Measurements from ENCODE around the gene TSKU. TPM values are rescaled to one million over a fixed set of nuclear protein-coding genes. Genes with fewer than 3 reads are reported as not detected.

TSKU gene
- total RNA-seq, 1 donor from 2014 or later: 32.8 TPM

GRCh38 chr11:76836613-76837291 is 53.6 kb downstream of the TSKU start:
- Mint-ChIP-seq H3K4me3 (no peak overlapping the region), H3K9me3 (no peaks in the 10 kb centered on the region), H3K36me3 (no peaks in the 10 kb centered on the region), H3K27ac (no peak overlapping the region), H3K27me3 (peaks cover 19% of the 10 kb centered on the region), H3K4me1 (ENCODE audit: unreplicated experiment) (peaks cover 5% of the 10 kb centered on the region)
- TF ChIP-seq CTCF (conservative IDR thresholded peaks at IDR 0.05): no peak
- no peak for DNase-seq (ENCODE audit: extremely low spot score, unreplicated experiment)

DNA sequence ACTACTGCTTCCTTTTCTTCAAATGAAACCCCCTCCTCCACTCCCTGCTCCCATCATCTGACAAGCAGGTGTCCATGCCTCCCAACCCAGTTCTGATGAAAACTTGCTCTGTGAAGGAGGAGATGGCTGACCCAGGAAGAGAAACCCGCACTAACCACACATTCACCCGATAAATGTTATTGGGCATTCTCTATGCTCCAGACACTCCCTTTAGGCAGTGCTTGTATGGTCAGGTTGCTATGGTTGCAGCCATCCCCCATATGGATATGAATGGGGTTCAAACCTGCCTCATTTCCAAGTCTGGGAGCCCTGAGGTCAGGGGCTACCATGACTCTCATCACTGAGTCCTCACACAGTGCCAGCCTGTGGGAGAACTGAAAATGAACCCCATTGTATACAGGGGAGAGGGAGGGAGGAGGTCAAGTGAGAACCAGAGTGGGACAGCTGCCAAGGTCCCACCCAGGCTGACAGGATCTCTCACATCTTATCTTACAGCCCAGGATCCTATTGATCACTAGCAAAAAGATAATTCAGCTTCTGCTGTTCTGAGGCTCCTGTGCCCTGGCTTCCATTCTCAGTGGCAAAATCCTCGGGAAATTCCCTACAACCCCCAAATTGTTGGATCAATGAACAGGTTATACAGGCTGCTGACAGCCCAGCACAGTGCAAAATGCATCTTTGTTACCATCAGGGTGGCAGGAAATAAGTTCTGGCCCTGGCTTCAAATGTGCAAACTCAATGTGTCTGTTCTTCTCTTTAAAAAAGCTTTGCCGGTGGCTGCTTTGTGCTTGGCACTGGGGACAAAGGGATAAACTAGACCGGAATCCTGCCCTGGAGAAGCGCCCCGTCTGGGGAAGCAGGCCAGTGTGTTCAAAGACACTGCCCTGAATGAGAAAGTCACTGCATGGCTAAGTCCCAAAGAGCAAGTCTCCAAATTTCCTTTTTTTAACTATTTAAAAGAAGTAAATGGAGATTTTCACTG is 54.8 kb downstream of the TSKU start:
- DNase-seq (ENCODE audit: extremely low spot score, unreplicated experiment): no peak
- Mint-ChIP-seq H3K4me3 (no peak overlapping the region), H3K27ac (no peak overlapping the region), H3K36me3 (no peaks in the 10 kb centered on the region), H3K9me3 (no peaks in the 10 kb centered on the region), H3K27me3 (peaks cover 25% of the 10 kb centered on the region), H3K4me1 (ENCODE audit: unreplicated experiment) (peaks cover 5% of the 10 kb centered on the region)
- TF ChIP-seq CTCF (conservative IDR thresholded peaks at IDR 0.05): no peak

DNA sequence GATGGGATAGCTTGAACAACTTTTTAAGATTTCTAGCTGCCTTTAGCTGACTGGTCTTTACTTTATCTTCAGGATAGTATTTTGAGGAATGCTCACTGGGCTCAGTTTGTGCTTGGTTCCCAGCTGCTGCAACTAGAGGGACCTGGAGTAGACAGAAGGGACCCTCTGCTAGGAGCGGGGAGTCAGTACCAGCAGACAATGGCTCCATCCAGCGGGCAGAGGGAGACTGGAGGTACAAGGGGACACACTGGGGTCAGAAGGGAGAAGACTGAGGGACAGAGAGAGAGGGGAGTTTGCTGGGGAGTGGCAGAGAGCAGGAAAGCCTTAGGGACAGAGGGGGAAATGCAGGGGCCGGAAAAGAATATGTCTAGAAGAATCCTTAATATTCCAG is 55.5 kb downstream of the TSKU start:
- no peak overlapping the region for H3K4me3 Mint-ChIP-seq
- DNase-seq (ENCODE audit: extremely low spot score, unreplicated experiment): no peak
- TF ChIP-seq CTCF (conservative IDR thresholded peaks at IDR 0.05): peak; percentile 58

DNA sequence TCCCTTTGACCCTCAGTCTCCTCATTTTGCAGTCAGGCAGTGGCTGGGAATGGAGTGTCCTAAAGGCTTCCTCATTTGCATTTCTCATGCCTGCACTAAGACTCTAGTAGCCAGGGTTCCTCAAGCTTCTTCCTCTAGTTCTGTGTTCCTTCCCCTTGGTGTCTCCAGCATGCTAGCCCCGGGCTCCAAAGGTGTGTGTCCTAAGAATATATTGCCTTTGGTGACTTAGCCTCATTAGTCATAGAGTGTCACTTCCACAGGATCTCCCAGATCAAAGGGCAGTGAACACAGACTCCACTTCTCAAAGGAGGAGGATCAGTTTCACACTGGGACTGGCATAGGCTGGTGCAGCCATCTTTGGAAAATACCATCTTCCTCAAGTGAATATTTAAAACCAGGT is 56.2 kb downstream of the TSKU start:
- DNase-seq (ENCODE audit: extremely low spot score, unreplicated experiment): no peak
- Mint-ChIP-seq H3K36me3 (no peaks in the 10 kb centered on the region), H3K4me3 (no peak overlapping the region), H3K27me3 (peaks cover 27% of the 10 kb centered on the region), H3K9me3 (no peaks in the 10 kb centered on the region), H3K27ac (peak overlapping the region; percentile 29), H3K4me1 (ENCODE audit: unreplicated experiment) (peaks cover 5% of the 10 kb centered on the region)
- TF ChIP-seq CTCF (conservative IDR thresholded peaks at IDR 0.05): no peak

More for the DNA sequence above, 55.5 kb downstream of the TSKU start:
- H3K27me3 Mint-ChIP-seq: peaks cover 25% of the 10 kb centered on the region
- no peaks in the 10 kb centered on the region for H3K9me3 Mint-ChIP-seq
- no peaks in the 10 kb centered on the region for H3K36me3 Mint-ChIP-seq
- peaks cover 5% of the 10 kb centered on the region for H3K4me1 Mint-ChIP-seq (ENCODE audit: unreplicated experiment)
- H3K27ac Mint-ChIP-seq: no peak overlapping the region

DNA sequence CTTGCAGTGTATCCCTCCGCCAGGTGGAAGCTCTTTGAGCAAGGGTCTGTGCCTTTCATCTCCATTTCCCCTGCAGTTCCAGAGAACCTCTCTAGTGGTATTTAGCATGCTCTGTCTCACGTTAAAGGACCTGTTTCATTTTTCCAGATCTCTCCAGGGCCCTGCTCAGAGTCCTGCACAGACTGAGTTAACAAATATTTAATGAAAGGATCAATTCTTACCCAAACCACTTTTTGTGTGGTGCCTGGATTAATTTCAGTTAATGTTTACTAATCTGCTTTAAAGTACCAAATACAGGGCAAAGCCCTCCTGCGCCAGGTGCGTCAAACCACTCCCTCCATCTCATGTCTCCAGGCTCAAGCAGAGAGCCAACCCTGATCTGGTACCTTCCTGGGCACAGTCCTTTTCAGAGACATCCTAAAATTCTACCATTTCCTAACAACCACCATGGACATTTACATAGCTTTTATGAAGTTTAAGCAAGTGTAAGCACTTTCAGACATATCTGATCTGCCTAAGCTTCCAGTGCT is 58.8 kb downstream of the TSKU start:
- no peaks in the 10 kb centered on the region for H3K36me3 Mint-ChIP-seq

More for the DNA sequence above, 58.8 kb downstream of the TSKU start:
- no peak overlapping the region for H3K27ac Mint-ChIP-seq
- H3K4me1 Mint-ChIP-seq (ENCODE audit: unreplicated experiment): peaks cover 5% of the 10 kb centered on the region
- no peak overlapping the region for H3K4me3 Mint-ChIP-seq
- peaks cover 4% of the 10 kb centered on the region for H3K9me3 Mint-ChIP-seq
- TF ChIP-seq CTCF (conservative IDR thresholded peaks at IDR 0.05): no peak
- no peak for DNase-seq (ENCODE audit: extremely low spot score, unreplicated experiment)
- peaks cover 27% of the 10 kb centered on the region for H3K27me3 Mint-ChIP-seq

Data from type B pancreatic cell (in vitro differentiated cells).